H9 (cell line): ENCODE data around the gene CDH22. TPM values are rescaled to one million over a fixed set of nuclear protein-coding genes. Genes with fewer than 3 reads are reported as not detected.

Experiments used
- DNase-seq: peaks from one replicate; pipeline ENCODE4 v3.0.0-alpha.2; 2017
- H2AFZ ChIP-seq: one replicate; pipeline ENCODE4 v1.6.1; 2013; ENCODE audit warnings: mild to moderate bottlenecking, low read length, control low read depth, moderate library complexity
- H2AK5ac ChIP-seq: 2 replicates; pipeline ENCODE4 v1.6.1; 2013; ENCODE audit warnings: low read length, control low read depth, mixed read lengths; ENCODE audit not compliant: insufficient read length
- H2BK120ac ChIP-seq: one replicate; pipeline ENCODE4 v1.6.1; 2013; ENCODE audit warnings: low read depth, mild to moderate bottlenecking, low read length, control low read depth, inconsistent platforms; ENCODE audit not compliant: poor library complexity, severe bottlenecking
- H2BK12ac ChIP-seq: 2 replicates; pipeline ENCODE4 v1.6.1; 2013; ENCODE audit warnings: low read length, control low read depth, mixed read lengths, low read depth; ENCODE audit not compliant: insufficient read length
- H2BK15ac ChIP-seq: 2 replicates; pipeline ENCODE4 v1.6.1; 2013; ENCODE audit warnings: low read depth, low read length, control low read depth
- H2BK20ac ChIP-seq: one replicate; pipeline ENCODE4 v1.6.1; 2013; ENCODE audit warnings: low read depth, mild to moderate bottlenecking, low read length, control low read depth, inconsistent platforms; ENCODE audit not compliant: poor library complexity, severe bottlenecking
- H2BK5ac ChIP-seq: 2 replicates; pipeline ENCODE4 v1.6.1; 2013; ENCODE audit warnings: low read length, control low read depth, mixed read lengths; ENCODE audit not compliant: insufficient read length
- H3K14ac ChIP-seq: 2 replicates; pipeline ENCODE4 v1.6.1; 2013; ENCODE audit warnings: low read length, control low read depth; ENCODE audit not compliant: insufficient read depth
- H3K18ac ChIP-seq: 2 replicates; pipeline ENCODE4 v1.6.1; 2013; ENCODE audit warnings: low read depth, mild to moderate bottlenecking, mixed read lengths, low read length, control low read depth; ENCODE audit not compliant: insufficient read length
- H3K23ac ChIP-seq: 2 replicates; pipeline ENCODE4 v1.6.1; 2013; ENCODE audit warnings: low read length, control low read depth, mixed read lengths, low read depth; ENCODE audit not compliant: insufficient read length
- H3K23me2 ChIP-seq: 2 replicates; pipeline ENCODE4 v1.6.1; 2013; ENCODE audit warnings: low read depth, mild to moderate bottlenecking, mixed read lengths, low read length, control low read depth; ENCODE audit not compliant: insufficient read length, poor library complexity, severe bottlenecking
- H3K27ac ChIP-seq: 2 replicates; pipeline ENCODE4 v1.5.1; 2013; ENCODE audit warnings: low read length, control low read depth, mixed read lengths, low read depth; ENCODE audit not compliant: insufficient read length
- H3K27me3 ChIP-seq: 2 replicates; pipeline ENCODE4 v1.6.1; 2013; ENCODE audit warnings: low read length, control low read depth, inconsistent platforms; ENCODE audit not compliant: insufficient read depth
- H3K4ac ChIP-seq: 2 replicates; pipeline ENCODE4 v1.6.1; 2013; ENCODE audit warnings: low read depth, mild to moderate bottlenecking, control low read depth, inconsistent platforms, low read length, moderate library complexity
- H3K4me1 ChIP-seq: 2 replicates; pipeline ENCODE4 v1.6.1; 2013; ENCODE audit warnings: low read length, control low read depth, inconsistent platforms; ENCODE audit not compliant: insufficient read depth
- H3K4me2 ChIP-seq: 2 replicates; pipeline ENCODE4 v1.6.1; 2013; ENCODE audit warnings: low read length, control low read depth, mixed read lengths; ENCODE audit not compliant: insufficient read length, insufficient read depth
- H3K56ac ChIP-seq: 2 replicates; pipeline ENCODE4 v1.6.1; 2013; ENCODE audit warnings: low read depth, mild to moderate bottlenecking, mixed read lengths, low read length, control low read depth; ENCODE audit not compliant: insufficient read length
- H3K79me1 ChIP-seq: 2 replicates; pipeline ENCODE4 v1.6.1; 2013; ENCODE audit warnings: low read depth, mild to moderate bottlenecking, moderate library complexity, low read length, control low read depth, inconsistent platforms; ENCODE audit not compliant: insufficient read depth, poor library complexity, severe bottlenecking
- H3K79me2 ChIP-seq: 2 replicates; pipeline ENCODE4 v1.6.1; 2013; ENCODE audit warnings: low read length, control low read depth, inconsistent platforms; ENCODE audit not compliant: insufficient read depth
- H3K9ac ChIP-seq: 2 replicates; pipeline ENCODE4 v1.6.1; 2013; ENCODE audit warnings: low read length, control low read depth, mixed read lengths; ENCODE audit not compliant: insufficient read length; ENCODE audit errors: extremely low read depth
- H3K9me3 ChIP-seq: one replicate; pipeline ENCODE4 v1.6.1; 2013; ENCODE audit warnings: low read depth, low read length, inconsistent platforms; ENCODE audit not compliant: control insufficient read depth
- H3T11ph ChIP-seq: one replicate; pipeline ENCODE4 v1.6.1; 2013; ENCODE audit warnings: mild to moderate bottlenecking, low read length, control low read depth, inconsistent platforms
- H4K20me1 ChIP-seq: one replicate; pipeline ENCODE4 v1.6.1; 2013; ENCODE audit not compliant: control insufficient read depth, insufficient read length, insufficient read depth
- H4K5ac ChIP-seq: 2 replicates; pipeline ENCODE4 v1.6.1; 2013; ENCODE audit warnings: low read depth, mild to moderate bottlenecking, mixed read lengths, low read length, control low read depth; ENCODE audit not compliant: insufficient read length
- H4K8ac ChIP-seq: replicated peaks from 2 replicates; pipeline ENCODE4 v1.6.1; 2013; ENCODE audit warnings: low read length, control low read depth, mixed read lengths, low read depth; ENCODE audit not compliant: insufficient read length
- H4K91ac ChIP-seq: 2 replicates; pipeline ENCODE4 v1.6.1; 2013; ENCODE audit warnings: low read depth, mild to moderate bottlenecking, moderate library complexity, mixed read lengths, low read length, control low read depth; ENCODE audit not compliant: insufficient read length
- H3K27ac Mint-ChIP-seq, 3 experiments: 2 replicates in 2 of 3; 3 replicates in 1 of 3; pipeline ENCODE4 v1.8.0; 2020 to 2021; ENCODE audit warnings: mixed read lengths in 3 of 3, mild to moderate bottlenecking in 1 of 3, moderate library complexity in 1 of 3
- H3K27me3 Mint-ChIP-seq: 2 replicates; pipeline ENCODE4 v1.8.0; 2021; ENCODE audit warnings: low read depth, mild to moderate bottlenecking, moderate library complexity, mixed read lengths
- H3K36me3 Mint-ChIP-seq, 3 experiments: 2 replicates in 2 of 3; 3 replicates in 1 of 3; pipeline ENCODE4 v1.8.0; 2020 to 2021; ENCODE audit warnings: low read depth in 3 of 3, mixed read lengths in 3 of 3; ENCODE audit not compliant: insufficient read depth in 1 of 3
- H3K4me1 Mint-ChIP-seq, 2 experiments: 2 replicates each; pipeline ENCODE4 v1.8.0; 2020; ENCODE audit warnings: mixed read lengths in 2 of 2
- H3K4me3 Mint-ChIP-seq, 2 experiments: 2 replicates in 1 of 2; 3 replicates in 1 of 2; pipeline ENCODE4 v1.8.0; 2020 to 2021; ENCODE audit warnings: mild to moderate bottlenecking in 2 of 2, mixed read lengths in 2 of 2, moderate library complexity in 1 of 2
- H3K9me3 Mint-ChIP-seq, 2 experiments: 2 replicates in 1 of 2; 3 replicates in 1 of 2; pipeline ENCODE4 v1.8.0; 2020; ENCODE audit warnings: mild to moderate bottlenecking in 2 of 2, mixed read lengths in 2 of 2, moderate library complexity in 1 of 2
- WGBS: extraction: QIAGEN DNeasy Blood & Tissue Kit; methylation state at CpG from one replicate; pipeline ENCODE4 v1.1.7; 2013; ENCODE audit warnings: missing lambda C conversion rate, low lambda C conversion rate, mixed read lengths; ENCODE audit not compliant: insufficient read length; ENCODE audit errors: extremely low coverage; 5-methylcytosine and 5-hydroxymethylcytosine counted together
- total RNA-seq: library from RNA; stranded (reverse); gene quantifications from 2 replicates; pipeline ENCODE4 v1.2.1, GENCODE V29; 2021
- TF ChIP-seq, protein P1 (sequence below): fragments of 200-600 bp; sonication (generic); conservative IDR thresholded peaks from 3 replicates; pipeline ENCODE4 v1.8.0; 2021; ENCODE audit warnings: antibody characterized with exemption, mild to moderate bottlenecking

The CDH22 gene
- total RNA-seq, 1 experiment from 2014 or later, result not detected

DNA sequence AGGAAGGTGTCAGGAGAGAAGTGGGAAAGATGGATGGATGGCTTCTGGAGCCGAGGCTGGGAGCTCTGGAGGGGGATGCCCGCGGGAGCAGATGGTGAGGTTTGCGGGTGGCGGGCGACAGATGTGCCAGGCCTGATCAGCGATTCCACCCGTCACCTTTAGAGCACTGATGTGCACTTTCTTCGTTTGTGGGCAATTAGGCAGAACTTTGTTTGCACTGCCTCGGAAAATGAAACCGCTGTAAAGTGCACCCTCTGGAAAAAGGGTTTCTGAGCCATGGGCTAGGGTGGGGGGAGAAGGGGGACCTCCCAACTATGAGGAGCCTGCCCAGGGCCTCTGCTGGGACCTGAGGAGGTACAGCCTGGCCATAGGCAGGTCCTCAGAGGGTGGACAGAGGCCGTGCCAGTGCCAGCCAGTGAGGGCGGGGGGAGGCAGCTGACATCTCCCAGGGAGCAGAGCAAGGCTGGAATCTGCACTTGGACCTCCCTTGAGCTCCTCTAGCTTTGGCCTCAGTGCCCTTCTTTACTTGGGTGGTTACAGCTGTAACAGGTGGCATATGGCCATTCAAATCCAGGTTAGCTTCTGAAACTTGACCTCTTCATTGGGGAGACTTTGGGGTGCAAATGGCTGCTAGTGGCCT lies 131.4 kb downstream of the CDH22 start:
- no peaks in the 10 kb centered on the region for H3K36me3 Mint-ChIP-seq
- Histone ChIP-seq H3K9me3 (no peaks in the 10 kb centered on the region), H3K23ac (no peak overlapping the region), H2BK120ac (no peak overlapping the region), H2BK20ac (no peak overlapping the region), H3K4ac (no peak overlapping the region), H3K4me2 (no peak overlapping the region), H3K9ac (no peak overlapping the region), H3K27me3 (peaks cover 15% of the 10 kb centered on the region), H4K91ac (no peak overlapping the region), H3K79me1 (no peaks in the 10 kb centered on the region), H3K56ac (no peak overlapping the region), H2AK5ac (no peak overlapping the region), H3K18ac (no peak overlapping the region), H2BK15ac (no peak overlapping the region), H3K14ac (no peak overlapping the region), H3K79me2 (no peaks in the 10 kb centered on the region), H2BK12ac (no peak overlapping the region), H4K8ac (no peak overlapping the region), H3K23me2 (no peaks in the 10 kb centered on the region), H4K20me1 (no peaks in the 10 kb centered on the region), H3K27ac (no peak overlapping the region), H4K5ac (no peak overlapping the region), H3K4me1 (no peaks in the 10 kb centered on the region), H2BK5ac (no peak overlapping the region), H2AFZ (no peak overlapping the region), H3T11ph (no peak overlapping the region)
- no peaks in the 10 kb centered on the region; a peak in 1 of 5 replicates for H3K9me3 Mint-ChIP-seq
- H3K4me3 Mint-ChIP-seq, result no peak overlapping the region
- no peaks in the 10 kb centered on the region for H3K4me1 Mint-ChIP-seq
- H3K27ac Mint-ChIP-seq, result no peak overlapping the region; a peak in 1 of 7 replicates
- TF ChIP-seq, protein P1, sequence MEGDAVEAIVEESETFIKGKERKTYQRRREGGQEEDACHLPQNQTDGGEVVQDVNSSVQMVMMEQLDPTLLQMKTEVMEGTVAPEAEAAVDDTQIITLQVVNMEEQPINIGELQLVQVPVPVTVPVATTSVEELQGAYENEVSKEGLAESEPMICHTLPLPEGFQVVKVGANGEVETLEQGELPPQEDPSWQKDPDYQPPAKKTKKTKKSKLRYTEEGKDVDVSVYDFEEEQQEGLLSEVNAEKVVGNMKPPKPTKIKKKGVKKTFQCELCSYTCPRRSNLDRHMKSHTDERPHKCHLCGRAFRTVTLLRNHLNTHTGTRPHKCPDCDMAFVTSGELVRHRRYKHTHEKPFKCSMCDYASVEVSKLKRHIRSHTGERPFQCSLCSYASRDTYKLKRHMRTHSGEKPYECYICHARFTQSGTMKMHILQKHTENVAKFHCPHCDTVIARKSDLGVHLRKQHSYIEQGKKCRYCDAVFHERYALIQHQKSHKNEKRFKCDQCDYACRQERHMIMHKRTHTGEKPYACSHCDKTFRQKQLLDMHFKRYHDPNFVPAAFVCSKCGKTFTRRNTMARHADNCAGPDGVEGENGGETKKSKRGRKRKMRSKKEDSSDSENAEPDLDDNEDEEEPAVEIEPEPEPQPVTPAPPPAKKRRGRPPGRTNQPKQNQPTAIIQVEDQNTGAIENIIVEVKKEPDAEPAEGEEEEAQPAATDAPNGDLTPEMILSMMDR, result no peak
- no CpG with 5 or more reads among the region's 13 CpGs for WGBS
- DNase-seq, result no peak
- peaks cover 64% of the 10 kb centered on the region for H3K27me3 Mint-ChIP-seq
